ENCODE measurements around the gene PSTPIP1.

DNA sequence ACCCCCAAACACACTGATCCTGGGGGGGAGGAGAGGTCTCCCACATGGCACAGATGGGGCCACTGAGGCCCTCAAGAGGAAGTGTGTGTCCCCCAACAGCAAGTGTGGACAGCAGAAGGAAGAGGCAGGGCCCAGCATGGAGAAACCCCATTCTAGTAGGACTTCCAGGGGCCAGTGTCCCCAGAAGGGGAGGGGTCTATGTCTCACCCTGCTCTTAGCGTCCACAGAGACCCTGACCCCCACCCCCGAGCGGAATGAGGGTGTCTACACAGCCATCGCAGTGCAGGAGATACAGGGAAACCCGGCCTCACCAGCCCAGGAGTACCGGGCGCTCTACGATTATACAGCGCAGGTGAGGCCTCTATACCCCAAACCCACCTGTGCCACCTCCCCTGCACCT lies 40.7 kb downstream of the PSTPIP1 start:
- TF ChIP-seq EZH2 (IDR thresholded peaks at IDR 0.05; ENCODE audit: low read depth, unreplicated experiment) (no peak), POLR2AphosphoS5 (IDR thresholded peaks at IDR 0.05; ENCODE audit: low read depth) (no peak), CREB1 (CRISPR knock-in tag; IDR thresholded peaks at IDR 0.05; ENCODE audit: low read depth) (no peak), STAT1 (IDR thresholded peaks at IDR 0.05; ENCODE audit: unreplicated experiment) (no peak), JUNB (IDR thresholded peaks at IDR 0.05; ENCODE audit: unreplicated experiment) (no peak)
- TF ChIP-seq, protein P1, sequence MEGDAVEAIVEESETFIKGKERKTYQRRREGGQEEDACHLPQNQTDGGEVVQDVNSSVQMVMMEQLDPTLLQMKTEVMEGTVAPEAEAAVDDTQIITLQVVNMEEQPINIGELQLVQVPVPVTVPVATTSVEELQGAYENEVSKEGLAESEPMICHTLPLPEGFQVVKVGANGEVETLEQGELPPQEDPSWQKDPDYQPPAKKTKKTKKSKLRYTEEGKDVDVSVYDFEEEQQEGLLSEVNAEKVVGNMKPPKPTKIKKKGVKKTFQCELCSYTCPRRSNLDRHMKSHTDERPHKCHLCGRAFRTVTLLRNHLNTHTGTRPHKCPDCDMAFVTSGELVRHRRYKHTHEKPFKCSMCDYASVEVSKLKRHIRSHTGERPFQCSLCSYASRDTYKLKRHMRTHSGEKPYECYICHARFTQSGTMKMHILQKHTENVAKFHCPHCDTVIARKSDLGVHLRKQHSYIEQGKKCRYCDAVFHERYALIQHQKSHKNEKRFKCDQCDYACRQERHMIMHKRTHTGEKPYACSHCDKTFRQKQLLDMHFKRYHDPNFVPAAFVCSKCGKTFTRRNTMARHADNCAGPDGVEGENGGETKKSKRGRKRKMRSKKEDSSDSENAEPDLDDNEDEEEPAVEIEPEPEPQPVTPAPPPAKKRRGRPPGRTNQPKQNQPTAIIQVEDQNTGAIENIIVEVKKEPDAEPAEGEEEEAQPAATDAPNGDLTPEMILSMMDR (conservative IDR thresholded peaks at IDR 0.05; ENCODE audit: low read depth in 2 of 2): no peak
- TF ChIP-seq, protein P2, sequence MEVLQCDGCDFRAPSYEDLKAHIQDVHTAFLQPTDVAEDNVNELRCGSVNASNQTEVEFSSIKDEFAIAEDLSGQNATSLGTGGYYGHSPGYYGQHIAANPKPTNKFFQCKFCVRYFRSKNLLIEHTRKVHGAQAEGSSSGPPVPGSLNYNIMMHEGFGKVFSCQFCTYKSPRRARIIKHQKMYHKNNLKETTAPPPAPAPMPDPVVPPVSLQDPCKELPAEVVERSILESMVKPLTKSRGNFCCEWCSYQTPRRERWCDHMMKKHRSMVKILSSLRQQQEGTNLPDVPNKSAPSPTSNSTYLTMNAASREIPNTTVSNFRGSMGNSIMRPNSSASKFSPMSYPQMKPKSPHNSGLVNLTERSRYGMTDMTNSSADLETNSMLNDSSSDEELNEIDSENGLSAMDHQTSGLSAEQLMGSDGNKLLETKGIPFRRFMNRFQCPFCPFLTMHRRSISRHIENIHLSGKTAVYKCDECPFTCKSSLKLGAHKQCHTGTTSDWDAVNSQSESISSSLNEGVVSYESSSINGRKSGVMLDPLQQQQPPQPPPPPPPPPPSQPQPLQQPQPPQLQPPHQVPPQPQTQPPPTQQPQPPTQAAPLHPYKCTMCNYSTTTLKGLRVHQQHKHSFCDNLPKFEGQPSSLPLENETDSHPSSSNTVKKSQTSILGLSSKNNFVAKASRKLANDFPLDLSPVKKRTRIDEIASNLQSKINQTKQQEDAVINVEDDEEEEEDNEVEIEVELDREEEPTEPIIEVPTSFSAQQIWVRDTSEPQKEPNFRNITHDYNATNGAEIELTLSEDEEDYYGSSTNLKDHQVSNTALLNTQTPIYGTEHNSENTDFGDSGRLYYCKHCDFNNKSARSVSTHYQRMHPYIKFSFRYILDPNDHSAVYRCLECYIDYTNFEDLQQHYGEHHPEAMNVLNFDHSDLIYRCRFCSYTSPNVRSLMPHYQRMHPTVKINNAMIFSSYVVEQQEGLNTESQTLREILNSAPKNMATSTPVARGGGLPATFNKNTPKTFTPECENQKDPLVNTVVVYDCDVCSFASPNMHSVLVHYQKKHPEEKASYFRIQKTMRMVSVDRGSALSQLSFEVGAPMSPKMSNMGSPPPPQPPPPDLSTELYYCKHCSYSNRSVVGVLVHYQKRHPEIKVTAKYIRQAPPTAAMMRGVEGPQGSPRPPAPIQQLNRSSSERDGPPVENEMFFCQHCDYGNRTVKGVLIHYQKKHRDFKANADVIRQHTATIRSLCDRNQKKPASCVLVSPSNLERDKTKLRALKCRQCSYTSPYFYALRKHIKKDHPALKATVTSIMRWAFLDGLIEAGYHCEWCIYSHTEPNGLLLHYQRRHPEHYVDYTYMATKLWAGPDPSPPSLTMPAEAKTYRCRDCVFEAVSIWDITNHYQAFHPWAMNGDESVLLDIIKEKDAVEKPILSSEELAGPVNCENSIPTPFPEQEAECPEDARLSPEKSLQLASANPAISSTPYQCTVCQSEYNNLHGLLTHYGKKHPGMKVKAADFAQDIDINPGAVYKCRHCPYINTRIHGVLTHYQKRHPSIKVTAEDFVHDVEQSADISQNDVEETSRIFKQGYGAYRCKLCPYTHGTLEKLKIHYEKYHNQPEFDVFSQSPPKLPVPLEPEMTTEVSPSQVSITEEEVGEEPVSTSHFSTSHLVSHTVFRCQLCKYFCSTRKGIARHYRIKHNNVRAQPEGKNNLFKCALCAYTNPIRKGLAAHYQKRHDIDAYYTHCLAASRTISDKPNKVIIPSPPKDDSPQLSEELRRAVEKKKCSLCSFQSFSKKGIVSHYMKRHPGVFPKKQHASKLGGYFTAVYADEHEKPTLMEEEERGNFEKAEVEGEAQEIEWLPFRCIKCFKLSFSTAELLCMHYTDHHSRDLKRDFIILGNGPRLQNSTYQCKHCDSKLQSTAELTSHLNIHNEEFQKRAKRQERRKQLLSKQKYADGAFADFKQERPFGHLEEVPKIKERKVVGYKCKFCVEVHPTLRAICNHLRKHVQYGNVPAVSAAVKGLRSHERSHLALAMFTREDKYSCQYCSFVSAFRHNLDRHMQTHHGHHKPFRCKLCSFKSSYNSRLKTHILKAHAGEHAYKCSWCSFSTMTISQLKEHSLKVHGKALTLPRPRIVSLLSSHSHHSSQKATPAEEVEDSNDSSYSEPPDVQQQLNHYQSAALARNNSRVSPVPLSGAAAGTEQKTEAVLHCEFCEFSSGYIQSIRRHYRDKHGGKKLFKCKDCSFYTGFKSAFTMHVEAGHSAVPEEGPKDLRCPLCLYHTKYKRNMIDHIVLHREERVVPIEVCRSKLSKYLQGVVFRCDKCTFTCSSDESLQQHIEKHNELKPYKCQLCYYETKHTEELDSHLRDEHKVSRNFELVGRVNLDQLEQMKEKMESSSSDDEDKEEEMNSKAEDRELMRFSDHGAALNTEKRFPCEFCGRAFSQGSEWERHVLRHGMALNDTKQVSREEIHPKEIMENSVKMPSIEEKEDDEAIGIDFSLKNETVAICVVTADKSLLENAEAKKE (CRISPR knock-in tag; IDR thresholded peaks at IDR 0.05): no peak
- TF ChIP-seq, protein P3, sequence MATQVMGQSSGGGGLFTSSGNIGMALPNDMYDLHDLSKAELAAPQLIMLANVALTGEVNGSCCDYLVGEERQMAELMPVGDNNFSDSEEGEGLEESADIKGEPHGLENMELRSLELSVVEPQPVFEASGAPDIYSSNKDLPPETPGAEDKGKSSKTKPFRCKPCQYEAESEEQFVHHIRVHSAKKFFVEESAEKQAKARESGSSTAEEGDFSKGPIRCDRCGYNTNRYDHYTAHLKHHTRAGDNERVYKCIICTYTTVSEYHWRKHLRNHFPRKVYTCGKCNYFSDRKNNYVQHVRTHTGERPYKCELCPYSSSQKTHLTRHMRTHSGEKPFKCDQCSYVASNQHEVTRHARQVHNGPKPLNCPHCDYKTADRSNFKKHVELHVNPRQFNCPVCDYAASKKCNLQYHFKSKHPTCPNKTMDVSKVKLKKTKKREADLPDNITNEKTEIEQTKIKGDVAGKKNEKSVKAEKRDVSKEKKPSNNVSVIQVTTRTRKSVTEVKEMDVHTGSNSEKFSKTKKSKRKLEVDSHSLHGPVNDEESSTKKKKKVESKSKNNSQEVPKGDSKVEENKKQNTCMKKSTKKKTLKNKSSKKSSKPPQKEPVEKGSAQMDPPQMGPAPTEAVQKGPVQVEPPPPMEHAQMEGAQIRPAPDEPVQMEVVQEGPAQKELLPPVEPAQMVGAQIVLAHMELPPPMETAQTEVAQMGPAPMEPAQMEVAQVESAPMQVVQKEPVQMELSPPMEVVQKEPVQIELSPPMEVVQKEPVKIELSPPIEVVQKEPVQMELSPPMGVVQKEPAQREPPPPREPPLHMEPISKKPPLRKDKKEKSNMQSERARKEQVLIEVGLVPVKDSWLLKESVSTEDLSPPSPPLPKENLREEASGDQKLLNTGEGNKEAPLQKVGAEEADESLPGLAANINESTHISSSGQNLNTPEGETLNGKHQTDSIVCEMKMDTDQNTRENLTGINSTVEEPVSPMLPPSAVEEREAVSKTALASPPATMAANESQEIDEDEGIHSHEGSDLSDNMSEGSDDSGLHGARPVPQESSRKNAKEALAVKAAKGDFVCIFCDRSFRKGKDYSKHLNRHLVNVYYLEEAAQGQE (IDR thresholded peaks at IDR 0.05; ENCODE audit: unreplicated experiment): no peak
